Measurements from ENCODE around the gene SVEP1. TPM values are rescaled to one million over a fixed set of nuclear protein-coding genes. Genes with fewer than 3 reads are reported as not detected.
A peak's percentile ranks its signal among the peaks of the same experiment; 100 is the strongest.
"Not testable (repeated sequence)": the region's sequence is repeated elsewhere in the genome, so short reads cannot be mapped to it uniquely, and the experiment has no call there.

SVEP1 gene
- total RNA-seq, 1 experiment from 2014 or later: 1.3 TPM

DNA sequence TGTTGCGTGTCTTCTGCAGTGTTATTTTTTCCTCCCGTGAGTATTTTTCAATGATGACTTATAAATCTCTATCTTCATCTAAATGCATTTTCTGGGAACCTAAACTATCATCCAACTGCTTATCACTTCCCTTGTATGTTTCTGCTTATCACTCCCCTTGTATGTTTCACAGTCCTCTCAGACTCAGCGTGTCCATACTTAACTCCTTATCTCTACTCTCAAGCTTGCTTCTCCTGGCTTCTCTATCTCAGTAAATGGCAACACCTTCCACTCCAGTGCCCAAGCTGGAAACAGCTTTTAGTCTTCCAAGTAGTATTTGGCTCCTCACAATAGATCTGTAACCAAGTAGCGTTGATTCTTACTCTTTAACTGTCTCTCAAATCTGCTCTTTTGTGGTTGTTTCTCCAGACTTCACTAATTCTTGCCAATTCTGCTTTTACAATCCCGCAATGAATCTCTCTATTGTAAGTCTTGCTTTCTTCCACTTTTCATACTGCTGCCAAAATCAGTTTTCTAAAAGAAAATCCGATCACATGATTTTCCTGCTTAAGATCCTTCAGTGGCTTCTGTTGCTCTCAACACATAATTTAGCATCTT is 208.0 kb downstream of the SVEP1 start:
- DNase-seq (ENCODE audit: low read depth): no peak

DNA sequence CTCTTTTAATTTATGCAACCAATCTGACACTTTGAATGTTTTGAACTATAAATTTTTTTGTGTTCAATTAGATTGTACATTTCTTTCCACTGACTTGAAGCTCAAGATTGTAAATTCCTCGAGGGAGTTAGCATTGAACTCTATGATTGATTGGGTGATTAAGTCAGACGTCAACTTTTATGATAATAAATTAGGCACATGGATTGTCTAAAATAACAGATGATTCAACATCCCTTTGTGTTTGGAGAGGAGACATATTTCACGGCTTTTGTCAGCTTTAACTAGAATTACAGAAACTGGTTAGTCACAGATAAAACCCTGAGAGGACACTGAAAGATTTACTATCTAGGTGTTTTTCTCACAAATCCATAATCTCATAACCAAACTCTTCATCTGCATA is 209.2 kb downstream of the SVEP1 start:
- peak; percentile 43 for DNase-seq (ENCODE audit: low read depth)

GRCh38 chr9:110364451-110364850 is 215.1 kb downstream of the SVEP1 start:
- no peak for DNase-seq (ENCODE audit: low read depth)

GRCh38 chr9:110358992-110359391 is 220.5 kb downstream of the SVEP1 start:
- not testable (repeated sequence) for DNase-seq (ENCODE audit: low read depth)

- no peak for DNase-seq (ENCODE audit: low read depth)
Measured at GRCh38 chr9:110357505-110357904, 222.0 kb downstream of the SVEP1 start.

GRCh38 chr9:110356639-110357395 is 222.7 kb downstream of the SVEP1 start:
- no peak for DNase-seq (ENCODE audit: low read depth)

DNA sequence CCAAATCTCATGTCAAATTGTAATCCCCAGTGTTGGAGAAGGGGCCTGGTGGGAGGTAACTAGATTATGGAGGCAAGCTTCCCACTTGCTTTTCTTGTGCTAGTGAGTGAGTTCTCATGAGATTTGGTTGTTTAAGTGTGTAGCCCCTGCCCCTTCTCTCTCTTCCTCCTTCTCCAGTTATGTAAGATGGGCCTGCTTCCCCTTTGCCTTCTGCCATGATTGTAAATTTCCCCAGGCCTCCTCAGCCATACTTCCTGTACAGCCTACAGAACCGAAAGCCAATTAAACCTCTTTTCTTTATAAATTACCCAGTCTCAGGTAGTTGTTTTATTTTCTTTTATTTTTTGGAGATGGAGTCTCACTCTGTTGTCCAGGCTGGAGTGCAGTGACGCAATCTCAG is 223.6 kb downstream of the SVEP1 start:
- no peak for DNase-seq (ENCODE audit: low read depth)

- peak; percentile 83 for DNase-seq (ENCODE audit: low read depth)
Measured at GRCh38 chr9:110351009-110351467, 228.5 kb downstream of the SVEP1 start.

- DNase-seq (ENCODE audit: low read depth): no peak
Measured at GRCh38 chr9:110346325-110346724, 233.2 kb downstream of the SVEP1 start.

GRCh38 chr9:110344821-110345220 is 234.7 kb downstream of the SVEP1 start:
- no peak for DNase-seq (ENCODE audit: low read depth)

DNA sequence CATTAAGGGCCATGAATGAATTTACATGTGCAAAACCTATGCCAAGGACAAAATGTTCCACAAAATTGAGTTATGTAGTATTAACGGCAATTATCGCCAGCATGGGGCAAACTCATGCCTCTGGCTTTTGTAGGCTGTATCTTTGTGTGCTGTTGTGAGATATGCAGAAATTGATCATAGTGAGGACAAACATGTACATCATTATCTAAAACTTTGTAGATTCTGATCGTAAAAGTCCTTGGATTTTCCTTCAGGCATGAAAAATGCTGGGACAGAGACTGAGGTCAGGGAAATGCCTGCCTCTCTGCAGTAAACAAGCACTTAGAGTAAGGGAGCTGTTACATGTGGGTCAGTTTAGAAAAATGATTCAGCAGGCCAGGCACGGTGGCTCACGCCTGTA is 236.0 kb downstream of the SVEP1 start:
- DNase-seq (ENCODE audit: low read depth): no peak

- peak; percentile 29 for DNase-seq (ENCODE audit: low read depth)
Measured at GRCh38 chr9:110340306-110340705, 239.2 kb downstream of the SVEP1 start.

- DNase-seq (ENCODE audit: low read depth): no peak
Measured at GRCh38 chr9:110338143-110338542, 241.4 kb downstream of the SVEP1 start.

- peak; percentile 47 for DNase-seq (ENCODE audit: low read depth)
Measured at GRCh38 chr9:110337727-110338126, 241.8 kb downstream of the SVEP1 start, which contains the start of gene TXNDC8. Gene TXNDC8, minus strand, starts transcription at chr9:110337863.

GRCh38 chr9:110336363-110336762 is 243.2 kb downstream of the SVEP1 start:
- DNase-seq (ENCODE audit: low read depth): no peak

DNA sequence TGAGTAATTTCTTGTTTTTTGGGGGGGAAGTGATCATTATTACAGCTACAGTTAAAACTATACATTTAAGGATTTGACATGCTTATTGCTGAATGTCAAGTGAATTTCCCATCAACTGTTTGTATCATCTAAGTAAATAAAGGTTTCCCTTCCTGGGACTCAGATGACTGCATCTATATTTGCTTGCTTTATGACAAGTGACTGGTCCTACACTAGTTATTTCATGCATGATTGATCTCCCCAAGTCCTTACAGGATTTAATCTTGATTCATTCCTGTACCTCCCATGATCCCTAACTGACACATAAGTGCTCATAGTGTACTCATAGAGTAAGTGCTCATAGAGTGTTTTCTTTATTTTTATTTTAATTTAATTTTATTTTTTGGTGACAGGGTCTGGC is 244.7 kb downstream of the SVEP1 start:
- no peak for DNase-seq (ENCODE audit: low read depth)

GRCh38 chr9:110334183-110334582 is 245.4 kb downstream of the SVEP1 start:
- no peak for DNase-seq (ENCODE audit: low read depth)

DNA sequence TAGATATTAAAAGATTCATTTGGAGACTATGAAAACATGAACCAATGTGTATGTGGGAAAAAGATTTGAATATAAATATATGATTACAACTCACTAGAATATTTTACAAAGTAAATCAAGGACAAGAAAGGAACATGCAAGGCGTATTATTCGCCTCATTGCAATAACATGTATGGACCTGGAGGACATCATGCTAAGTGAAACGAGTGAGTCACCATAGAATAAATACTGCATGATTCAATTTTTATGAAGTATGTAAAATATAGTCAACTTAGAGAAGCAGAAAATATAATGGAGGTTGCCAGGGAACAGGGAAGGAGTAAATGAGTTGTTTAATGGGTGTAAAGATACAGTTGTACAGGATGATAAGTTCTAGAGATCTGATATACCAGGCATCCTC is 246.8 kb downstream of the SVEP1 start:
- DNase-seq (ENCODE audit: low read depth): no peak

DNA sequence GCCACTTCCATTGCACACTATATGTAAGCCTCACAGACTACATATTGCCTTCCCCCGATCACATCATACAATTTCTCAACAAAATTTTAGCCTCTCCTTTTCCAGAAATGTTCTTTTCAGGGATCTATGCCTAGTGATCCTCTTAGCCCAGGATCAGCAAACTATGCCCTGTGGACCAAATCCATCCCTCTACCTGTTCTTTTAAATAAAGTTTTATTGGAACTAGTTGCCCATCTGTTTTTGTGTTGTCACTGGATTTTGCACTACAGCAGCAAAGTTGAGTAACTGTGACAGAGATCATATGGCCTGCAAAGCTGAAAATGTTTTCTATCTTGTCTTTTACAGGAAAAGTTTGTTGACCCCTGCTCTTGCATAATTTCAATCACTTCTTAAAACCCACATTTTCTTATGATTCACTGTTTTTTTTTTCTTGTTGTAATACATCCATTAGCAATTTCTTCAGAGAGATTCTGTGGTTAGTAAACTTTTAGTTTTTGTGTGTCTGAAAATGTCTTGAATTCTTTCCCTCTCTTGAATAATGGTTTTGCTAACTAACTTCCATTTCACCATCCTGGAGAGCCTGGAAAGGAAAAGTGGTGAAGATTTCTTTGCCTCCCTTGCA is 248.9 kb downstream of the SVEP1 start:
- DNase-seq (ENCODE audit: low read depth): peak; percentile 63

GRCh38 chr9:110329639-110330230 is 249.8 kb downstream of the SVEP1 start:
- DNase-seq (ENCODE audit: low read depth): no peak

DNA sequence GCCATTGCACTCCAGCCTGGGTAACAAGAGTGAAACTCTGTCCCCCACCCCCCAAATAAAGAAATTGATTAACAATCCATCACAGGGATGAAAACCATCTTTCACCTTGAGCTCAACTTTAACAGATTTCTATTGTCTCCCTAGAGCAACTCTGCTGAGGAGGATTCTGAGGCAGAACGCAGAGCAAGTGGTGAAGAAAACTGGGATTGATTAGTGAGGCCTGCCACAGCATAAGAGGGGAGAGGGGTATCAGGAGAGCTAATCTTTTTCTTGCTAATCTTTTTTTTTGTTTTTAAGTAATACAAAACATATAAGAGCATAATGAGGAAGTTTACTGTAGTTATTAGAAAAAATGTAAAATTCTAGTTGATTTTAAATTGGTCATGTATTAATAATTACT is 250.8 kb downstream of the SVEP1 start:
- DNase-seq (ENCODE audit: low read depth): no peak

DNA sequence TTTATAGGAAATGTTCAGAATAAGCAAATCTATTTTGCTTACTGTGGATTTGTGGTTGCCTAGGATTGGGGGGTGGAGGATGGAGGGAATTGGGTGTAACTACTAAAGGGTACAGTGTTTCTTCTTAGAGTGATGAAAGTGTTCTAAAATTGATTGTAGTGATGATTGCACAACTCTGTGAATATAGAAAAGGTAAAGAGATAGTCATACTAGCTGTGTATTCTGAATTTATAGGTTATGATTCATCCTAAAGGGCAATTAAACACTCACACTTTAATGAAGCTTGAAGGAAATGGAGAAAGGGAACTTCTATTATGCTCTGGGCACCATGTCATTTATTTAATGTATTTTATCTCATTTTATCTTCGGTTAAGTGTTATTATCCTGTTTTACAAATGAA is 251.8 kb downstream of the SVEP1 start:
- no peak for DNase-seq (ENCODE audit: low read depth)
